GM12875 (cell line): ENCODE measurements around the gene MYO1D.

Source experiments
- H3K4me3 ChIP-seq: one replicate; pipeline ENCODE4 v1.5.1; 2011; ENCODE audit warnings: low read depth, low read length, control low read depth
- TF ChIP-seq, protein P1 (sequence below): IDR thresholded peaks from 2 replicates; pipeline ENCODE4 v1.5.1; 2011; ENCODE audit warnings: low read depth, mild to moderate bottlenecking, control low read depth, inconsistent platforms, low read length, moderate library complexity, borderline replicate concordance; ENCODE audit not compliant: insufficient read depth

MYO1D gene

GRCh38 chr17:32567511-32567910 lies 309.4 kb downstream of the MYO1D start:
- TF ChIP-seq, protein P1, sequence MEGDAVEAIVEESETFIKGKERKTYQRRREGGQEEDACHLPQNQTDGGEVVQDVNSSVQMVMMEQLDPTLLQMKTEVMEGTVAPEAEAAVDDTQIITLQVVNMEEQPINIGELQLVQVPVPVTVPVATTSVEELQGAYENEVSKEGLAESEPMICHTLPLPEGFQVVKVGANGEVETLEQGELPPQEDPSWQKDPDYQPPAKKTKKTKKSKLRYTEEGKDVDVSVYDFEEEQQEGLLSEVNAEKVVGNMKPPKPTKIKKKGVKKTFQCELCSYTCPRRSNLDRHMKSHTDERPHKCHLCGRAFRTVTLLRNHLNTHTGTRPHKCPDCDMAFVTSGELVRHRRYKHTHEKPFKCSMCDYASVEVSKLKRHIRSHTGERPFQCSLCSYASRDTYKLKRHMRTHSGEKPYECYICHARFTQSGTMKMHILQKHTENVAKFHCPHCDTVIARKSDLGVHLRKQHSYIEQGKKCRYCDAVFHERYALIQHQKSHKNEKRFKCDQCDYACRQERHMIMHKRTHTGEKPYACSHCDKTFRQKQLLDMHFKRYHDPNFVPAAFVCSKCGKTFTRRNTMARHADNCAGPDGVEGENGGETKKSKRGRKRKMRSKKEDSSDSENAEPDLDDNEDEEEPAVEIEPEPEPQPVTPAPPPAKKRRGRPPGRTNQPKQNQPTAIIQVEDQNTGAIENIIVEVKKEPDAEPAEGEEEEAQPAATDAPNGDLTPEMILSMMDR, result no peak
- H3K4me3 ChIP-seq, result no peak overlapping the region

GRCh38 chr17:32567086-32567485 lies 309.8 kb downstream of the MYO1D start:
- TF ChIP-seq, protein P1, result no peak
- no peak overlapping the region for H3K4me3 ChIP-seq

- TF ChIP-seq, protein P1, result no peak
- H3K4me3 ChIP-seq, result no peak overlapping the region
Measured at GRCh38 chr17:32566303-32566702, 310.6 kb downstream of the MYO1D start.

- TF ChIP-seq, protein P1, result no peak
- no peak overlapping the region for H3K4me3 ChIP-seq
Measured at GRCh38 chr17:32565401-32565800, 311.5 kb downstream of the MYO1D start.

DNA sequence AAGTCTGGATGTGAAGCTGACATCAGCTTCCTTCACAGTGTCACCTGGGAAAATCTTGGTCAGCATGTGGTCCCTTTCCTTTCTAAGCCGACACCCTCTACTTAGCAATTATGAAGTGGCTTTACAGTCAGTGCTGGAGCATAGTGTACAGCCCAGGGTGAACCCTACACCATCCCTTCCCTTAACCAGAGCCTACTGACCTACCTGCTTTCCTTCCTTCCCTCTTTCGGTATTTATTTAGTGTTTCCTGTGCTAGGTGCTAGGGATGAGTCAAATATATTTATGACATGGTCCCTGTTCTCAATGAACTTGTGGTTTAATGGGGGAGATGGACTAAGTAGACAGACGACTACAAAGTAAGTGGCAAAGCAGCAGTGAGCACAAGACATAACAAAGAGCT lies 312.6 kb downstream of the MYO1D start:
- H3K4me3 ChIP-seq, result no peak overlapping the region
- TF ChIP-seq, protein P1, result no peak

DNA sequence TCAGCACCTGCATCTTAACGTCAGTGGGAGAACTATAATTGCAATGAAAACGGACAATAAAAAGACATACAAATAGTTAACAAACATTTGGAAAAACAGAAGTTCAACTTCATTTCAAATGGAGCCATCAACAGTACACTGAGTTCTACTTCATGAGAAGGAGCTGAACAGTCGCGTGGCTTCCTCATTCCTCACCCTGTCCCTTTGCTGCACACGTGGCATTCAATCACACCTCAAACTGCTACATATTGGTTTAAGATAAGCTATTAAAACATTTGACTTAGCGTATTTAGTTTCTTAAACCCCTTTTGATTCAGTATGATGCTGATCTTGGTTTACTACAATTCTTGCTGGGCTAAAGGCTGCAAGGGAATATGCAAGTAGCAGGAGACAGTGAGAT lies 313.3 kb downstream of the MYO1D start:
- TF ChIP-seq, protein P1, result no peak
- H3K4me3 ChIP-seq, result no peak overlapping the region

DNA sequence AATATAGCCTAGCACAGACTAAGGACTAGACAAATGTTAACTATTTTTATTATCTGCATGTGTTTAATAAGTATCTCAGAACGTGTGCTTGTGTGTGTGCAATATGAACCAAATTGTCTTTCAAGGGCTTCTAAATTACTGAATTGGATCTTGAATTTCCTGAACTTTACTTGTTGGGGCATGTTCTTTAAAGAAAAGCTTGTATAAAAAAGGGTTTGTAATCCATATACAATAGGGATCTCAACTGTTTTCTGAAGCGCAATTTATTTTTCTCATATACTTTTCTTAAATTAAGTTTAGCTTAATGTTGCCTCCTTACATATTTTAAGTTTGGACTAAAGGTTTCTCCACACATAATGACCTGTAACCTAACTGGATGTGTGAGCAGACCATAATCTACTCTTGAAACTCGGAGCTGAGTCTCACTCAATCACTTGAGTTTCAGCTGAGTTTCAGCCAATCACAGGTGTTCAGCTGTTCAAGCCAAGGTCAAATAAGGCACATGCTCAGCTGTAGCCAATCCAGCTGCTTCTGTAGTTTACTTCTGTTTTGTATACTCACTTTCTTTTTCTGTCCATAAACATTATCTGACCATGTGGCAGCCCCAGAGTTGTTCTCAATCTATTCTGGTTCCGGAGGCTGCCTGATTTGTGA lies 317.8 kb downstream of the MYO1D start:
- TF ChIP-seq, protein P1, result no peak
- H3K4me3 ChIP-seq, result no peak overlapping the region
